ENCODE data around the gene KCNQ1. TPM values are rescaled to one million over a fixed set of nuclear protein-coding genes. Genes with fewer than 3 reads are reported as not detected.
A peak's percentile ranks its signal among the peaks of the same experiment; 100 is the strongest.

Gene KCNQ1
- total RNA-seq, 1 donor from 2014 or later, result 43.0 TPM

DNA sequence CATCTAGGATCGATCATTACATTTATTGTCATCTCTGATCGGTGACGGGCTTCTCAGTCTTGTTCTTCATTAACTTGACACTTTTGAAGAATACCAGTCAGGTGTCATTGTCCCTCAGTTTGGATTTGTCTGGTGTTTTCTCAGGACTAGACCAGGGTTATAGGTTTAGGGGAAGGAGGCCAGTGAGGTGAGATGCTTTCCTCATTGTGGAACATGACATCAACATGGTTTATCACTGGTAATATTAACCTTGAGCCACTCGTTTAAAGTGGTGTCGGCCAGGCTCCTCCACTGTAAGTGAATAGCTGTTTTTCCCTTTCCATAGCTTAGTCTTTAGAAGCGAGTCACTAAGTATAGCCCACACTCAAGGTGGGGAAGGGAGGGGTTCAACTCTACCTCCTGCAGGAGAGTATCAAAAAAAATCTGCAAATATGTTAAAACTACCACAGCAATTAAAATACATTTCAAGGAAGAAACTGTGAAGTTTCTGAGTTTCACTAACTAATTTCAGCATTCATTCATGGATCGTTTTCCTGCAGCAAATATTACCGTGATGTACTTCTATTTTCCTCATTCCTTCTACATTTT lies 213.0 kb downstream of the KCNQ1 start:
- no peak for DNase-seq (ENCODE audit: low spot score)
- intact Hi-C loops (cut with DNase I), result no loop called here

DNA sequence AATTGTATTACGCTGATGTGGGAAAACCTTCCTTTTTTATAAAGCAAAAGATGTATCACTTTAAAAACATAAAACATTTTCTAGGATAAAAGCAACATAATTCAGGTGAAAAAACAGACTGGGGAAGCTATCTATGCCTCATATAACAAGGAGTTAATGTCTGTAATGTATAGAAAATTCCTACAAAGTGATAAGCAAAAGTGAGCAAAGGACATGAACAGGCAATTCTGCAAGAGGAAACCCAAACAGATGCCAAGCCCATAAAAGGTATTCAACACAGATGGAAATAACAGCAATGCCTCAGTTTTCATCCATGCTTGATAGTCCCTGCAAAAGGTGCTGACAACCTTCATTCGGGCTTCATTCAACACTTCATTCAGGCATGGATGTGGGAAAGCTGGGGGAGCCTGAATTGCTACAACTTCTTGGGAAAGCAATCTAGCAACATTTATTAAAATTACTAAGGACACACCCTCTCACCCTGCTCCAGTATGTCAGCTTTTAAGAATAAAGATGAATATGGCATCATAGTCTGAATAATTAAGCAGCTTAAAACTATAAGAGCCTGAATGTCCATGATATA lies 215.6 kb downstream of the KCNQ1 start:
- DNase-seq (ENCODE audit: low spot score), result no peak
- intact Hi-C loops (cut with DNase I), result no loop called here

DNA sequence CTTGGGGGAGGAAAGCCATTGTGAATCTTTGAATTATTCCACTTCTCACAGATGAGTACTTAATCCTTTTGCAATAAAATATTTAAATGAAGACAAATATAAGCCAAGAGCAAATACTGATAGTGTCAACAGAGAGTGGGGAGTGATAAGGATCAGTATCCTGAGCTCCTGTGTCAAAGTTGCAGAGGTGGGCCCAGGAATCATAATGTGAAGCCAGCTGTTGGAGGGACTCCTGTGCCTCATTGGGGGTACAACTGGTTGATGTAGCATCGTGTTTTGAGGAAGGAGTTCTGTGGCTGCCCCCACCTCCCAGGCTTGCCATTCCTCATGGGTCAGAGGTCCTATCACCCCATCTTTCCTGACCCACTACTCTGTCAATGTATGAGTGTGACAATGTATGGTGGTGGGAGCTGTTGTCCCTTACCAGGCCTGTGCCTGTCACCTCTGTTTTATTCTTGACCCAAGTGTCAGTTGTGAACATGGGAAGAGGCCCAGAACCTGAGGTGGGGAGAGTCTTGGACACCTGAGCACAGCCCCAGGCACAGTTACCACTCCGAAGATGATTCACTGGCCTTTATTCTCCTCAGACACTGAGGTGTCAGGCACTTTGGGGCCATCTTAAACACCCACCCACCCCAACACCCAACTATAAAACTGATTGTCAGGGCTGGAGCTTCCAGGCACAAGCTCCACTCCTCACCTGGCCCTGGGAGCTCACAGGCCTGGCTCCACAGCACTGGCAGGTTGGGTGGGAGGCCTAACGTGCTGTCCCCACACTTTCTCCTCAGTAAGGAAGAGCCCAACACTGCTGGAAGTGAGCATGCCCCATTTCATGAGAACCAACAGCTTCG lies 216.6 kb downstream of the KCNQ1 start:
- intact Hi-C loops (cut with DNase I), result no loop called here
- DNase-seq (ENCODE audit: low spot score), result no peak

DNA sequence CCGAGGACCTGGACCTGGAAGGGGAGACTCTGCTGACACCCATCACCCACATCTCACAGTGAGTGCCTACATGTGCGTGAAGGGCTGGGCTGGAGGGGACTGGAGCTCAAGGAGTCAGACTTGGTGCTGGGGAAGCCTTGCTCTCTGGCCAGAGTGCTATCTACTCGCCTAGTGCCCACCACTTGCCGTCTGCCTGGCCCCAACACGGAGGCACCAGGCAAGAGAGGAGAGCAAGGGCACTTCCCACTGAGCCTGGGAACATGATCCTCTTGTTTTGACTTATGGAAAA lies 217.2 kb downstream of the KCNQ1 start:
- no peak for DNase-seq (ENCODE audit: low spot score)
- intact Hi-C loops (cut with DNase I), result no loop called here

DNA sequence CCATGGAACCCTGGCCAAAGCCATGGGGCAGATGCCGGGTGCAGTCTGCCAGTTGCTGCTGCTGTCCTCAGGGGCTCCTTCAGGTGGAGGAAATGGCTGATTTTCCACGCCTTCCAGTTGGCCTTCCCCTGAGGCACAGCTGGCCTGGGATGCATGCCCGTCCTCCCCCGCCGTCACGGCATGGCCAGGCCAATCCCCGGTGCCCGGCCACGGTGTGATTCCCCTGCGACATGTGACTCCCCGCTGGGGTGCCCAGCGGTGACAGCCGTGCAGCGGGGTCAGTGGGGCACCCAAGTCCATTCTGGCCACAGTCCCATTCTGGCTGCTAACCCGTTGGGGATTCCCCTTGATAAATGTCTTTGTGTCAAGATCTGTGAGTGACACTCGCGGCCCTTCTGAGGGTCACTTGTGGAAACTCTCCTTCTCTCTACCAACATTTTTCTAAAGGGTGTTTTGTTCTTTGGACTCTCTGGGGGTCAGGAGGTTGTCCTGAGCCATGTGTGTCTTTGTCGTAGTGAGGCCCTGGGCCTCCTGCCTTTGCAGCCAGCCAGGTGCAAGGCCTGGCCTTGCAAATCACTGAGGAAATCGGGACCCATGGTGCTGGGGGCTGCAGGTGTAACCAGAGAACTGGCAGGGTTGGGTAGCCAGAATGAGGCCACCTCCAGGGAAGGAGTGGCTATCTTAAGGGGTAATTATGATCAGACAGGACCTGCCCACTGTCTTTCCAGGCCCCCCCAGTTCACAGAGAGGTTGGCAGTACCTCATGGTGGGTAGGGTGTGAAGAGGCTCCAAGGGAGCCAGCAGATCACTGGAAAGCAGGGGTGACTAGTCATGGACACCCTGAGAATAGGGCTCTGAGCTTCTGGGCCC lies 217.9 kb downstream of the KCNQ1 start:
- DNase-seq (ENCODE audit: low spot score), result no peak
- intact Hi-C loops (cut with DNase I), result no loop called here

DNA sequence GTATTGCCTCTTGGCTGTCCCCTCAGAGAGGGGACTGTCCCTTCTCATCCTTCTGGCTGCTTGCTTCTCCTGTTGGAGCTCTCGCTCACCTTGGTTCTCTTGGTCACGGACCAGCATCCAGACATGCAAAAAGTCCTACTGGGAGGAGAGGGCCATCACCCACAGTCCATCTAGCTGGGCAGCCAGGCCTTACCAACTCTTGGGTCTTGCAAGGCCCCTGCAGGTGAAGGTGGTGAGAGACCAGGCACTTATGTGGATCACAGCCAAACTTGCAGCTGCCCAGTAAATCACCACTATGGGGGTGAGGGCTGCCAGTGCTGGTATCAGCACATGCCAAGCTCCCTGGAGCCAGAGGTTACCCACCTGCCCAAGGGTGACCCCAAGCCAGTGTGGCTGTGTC lies 218.7 kb downstream of the KCNQ1 start:
- intact Hi-C loops (cut with DNase I), result no loop called here
- DNase-seq (ENCODE audit: low spot score), result no peak

DNA sequence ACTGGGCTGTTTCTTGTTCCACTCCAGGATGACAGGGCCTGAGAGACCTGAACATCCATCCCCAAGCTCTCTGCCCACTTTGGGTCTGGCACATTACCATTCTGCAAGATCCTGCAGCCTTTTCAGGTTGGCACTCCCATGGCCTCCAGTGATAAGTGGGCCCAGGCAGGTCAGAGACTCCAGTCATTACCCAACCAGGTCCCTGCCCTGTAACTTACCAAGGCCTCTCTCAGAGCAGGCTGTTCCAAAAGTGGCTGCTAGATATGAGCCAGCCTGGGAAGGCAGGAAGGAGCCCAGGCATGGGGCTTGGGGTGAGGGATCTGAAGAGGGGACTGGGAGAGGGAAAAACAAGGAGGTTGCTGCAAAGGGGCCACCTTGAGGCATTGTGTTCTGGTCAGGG lies 219.1 kb downstream of the KCNQ1 start:
- no peak for DNase-seq (ENCODE audit: low spot score)

DNA sequence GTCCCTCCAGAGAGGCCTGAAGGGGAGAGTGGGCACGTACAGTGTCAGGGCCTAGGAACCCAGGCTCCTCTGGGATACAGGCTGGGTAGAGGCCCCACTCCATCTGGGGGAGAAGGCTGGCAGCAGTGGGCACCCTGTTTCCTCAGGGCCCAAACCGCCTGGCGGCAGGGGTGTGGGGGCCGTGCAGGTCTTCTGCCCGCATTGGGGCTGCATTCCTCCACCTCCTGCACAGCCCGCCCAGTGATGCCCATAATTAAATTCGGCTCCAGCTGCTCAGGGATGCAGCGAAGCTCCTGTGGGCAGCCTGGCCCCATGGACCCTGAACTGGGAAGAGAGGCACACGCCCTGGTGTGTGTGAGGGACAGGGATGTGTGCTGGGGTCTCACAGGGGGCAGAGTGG lies 219.6 kb downstream of the KCNQ1 start:
- intact Hi-C loops (cut with DNase I), result no loop called here
- no peak for DNase-seq (ENCODE audit: low spot score)

More for the DNA sequence above, 219.1 kb downstream of the KCNQ1 start:
- intact Hi-C loops (cut with DNase I), result no loop called here

DNA sequence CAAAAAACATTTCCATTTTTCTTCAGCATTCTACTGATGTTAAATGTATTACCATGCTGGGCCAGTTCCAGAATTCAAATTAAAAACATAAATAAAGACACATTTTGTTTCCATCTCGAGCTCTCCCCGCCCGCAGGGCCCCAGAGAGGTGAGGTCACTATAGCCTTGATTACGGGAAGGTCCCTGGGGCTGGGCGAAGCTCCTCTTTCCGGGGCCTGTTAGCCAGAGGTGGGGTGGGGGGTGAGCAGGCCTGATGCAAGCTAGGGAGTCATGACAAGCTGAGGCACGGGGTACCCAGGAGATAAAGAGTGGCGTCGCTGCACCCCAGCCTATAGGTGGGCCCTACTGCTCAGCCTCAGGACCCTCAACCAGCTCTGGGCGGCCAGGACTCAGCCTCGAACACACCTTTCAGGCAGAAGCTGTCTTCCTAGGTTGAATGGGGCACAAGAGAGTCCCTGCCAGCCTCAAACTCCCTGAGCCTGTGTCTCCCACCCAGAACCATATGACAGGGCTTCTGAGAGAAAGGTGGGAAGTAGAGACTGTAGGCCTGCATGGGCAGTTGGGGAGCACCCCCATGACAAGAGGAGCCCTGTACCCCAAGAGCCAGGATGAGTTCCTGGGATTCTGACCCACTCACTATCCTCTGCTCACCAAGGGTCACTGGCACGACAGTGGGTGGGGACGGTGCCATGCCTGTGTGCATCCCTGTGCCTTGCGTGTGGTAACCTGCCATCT lies 220.2 kb downstream of the KCNQ1 start:
- DNase-seq (ENCODE audit: low spot score), result no peak
- intact Hi-C loops (cut with DNase I), result no loop called here

DNA sequence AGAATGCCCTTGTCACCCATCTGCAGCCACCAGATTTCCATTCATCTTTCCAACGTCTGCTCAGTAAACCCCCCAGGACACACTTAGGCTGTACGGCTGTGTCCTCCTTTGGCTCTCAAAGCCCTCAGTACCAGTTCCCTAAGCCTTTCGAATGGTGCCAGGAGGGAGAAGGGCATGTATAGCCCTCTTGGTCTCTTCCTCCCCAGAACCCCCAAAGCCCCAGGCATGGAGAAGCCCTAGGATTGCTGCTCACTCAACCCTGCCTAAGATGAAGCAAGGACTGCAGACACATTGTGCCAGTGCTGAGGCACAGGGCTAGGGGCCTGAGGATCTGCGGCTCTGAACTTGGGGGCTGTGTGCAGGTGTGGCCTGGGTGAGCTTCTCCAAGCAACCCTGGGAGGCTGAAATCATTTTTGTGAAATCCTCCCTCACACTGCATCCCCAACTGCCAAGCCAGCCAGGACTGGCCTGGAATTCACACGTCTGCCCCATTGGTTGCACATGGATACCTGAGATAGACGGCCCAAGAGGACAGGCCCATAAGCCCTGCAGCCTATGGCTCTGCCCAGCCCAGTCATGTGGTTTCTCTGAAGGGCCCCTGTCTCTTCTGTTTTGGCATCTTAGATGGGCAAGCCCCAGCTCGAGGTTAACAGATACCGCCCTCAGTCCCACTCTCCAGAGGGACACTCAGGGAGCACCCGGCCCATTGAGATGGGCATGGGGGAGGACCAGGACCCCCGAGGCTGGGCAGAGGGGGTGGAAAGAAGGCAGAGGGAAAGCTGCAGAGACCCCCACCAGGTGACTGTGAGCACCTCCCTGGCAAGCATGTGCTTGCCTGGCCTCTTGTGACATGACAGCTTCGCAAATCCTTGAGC lies 221.0 kb downstream of the KCNQ1 start:
- intact Hi-C loops (cut with DNase I), result no loop called here
- peak; percentile 39 for DNase-seq (ENCODE audit: low spot score)

DNA sequence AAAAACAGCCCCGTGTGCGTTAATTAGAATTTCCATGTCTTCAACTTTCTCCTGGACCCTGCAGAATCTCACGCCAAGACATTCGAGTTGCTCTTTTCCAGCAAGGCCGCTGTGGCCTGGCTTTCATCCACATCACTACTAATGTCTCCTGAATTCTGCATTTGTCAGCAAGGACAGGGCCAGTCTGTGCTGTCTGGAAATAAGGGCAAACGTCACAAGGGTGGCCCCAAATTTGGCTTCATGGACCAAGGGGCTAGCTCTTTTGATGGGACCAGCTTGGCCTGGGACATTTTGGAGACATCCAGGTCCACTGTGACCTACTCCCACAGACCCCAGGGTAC lies 221.6 kb downstream of the KCNQ1 start:
- DNase-seq (ENCODE audit: low spot score), result peak; percentile 39

DNA sequence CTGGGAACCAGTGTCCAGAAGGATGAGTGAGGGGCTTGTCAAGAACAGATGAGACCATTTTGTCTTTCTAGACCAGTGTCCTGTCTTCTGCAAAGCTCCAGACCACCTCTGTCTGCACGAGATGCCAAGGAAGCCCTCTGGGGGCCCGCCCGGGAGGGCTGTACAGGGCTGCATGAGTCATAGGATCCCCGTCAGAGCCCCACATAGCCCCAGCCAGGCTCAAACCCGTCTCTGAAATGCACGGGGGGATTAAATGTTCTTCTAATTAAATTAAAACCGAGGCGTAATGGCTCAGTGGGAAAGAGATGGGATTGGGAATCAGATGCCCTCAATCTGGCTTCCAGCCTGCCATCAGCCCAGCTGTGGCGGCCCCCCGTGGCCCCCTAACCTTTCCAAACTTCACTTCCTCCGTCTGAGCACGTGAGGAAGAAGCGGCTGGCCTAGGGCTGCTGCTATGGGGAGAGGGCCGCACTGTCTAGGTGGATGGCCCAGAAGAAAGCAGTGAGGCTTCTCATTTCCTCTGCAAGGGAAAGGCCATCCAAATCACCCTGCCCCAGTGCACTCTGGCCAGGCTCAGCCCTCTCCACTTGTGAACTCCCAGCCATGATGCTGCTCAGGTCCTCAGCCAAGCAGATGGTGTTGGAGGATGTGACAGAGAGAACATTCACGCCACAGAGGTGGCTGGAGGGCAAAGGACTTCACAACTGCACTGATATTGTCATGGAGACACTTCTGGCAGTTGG lies 222.2 kb downstream of the KCNQ1 start:
- peak; percentile 35 for DNase-seq (ENCODE audit: low spot score)
- intact Hi-C loops (cut with DNase I), result no loop called here

More for the DNA sequence above, 221.6 kb downstream of the KCNQ1 start:
- intact Hi-C loops (cut with DNase I), result no loop called here

DNA sequence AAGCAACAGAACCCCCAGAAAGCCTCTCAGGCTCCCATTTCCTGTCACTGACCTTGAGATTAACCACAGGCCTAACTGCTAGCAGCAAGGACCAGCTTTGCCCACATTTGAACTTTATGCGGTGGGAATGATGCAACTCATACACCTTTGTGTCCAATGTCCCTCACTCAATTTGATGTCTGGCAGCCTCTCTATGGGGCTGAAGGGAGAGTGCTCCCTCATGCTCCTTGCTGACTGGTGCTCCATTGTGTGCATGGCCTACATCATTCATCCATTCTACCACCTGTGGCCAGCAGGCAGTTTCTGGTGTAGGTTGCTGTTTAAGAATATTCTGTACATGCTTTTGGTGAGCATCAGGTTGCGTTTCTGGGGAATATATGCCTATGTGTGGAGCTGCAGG lies 223.1 kb downstream of the KCNQ1 start:
- intact Hi-C loops (cut with DNase I), result no loop called here

DNA sequence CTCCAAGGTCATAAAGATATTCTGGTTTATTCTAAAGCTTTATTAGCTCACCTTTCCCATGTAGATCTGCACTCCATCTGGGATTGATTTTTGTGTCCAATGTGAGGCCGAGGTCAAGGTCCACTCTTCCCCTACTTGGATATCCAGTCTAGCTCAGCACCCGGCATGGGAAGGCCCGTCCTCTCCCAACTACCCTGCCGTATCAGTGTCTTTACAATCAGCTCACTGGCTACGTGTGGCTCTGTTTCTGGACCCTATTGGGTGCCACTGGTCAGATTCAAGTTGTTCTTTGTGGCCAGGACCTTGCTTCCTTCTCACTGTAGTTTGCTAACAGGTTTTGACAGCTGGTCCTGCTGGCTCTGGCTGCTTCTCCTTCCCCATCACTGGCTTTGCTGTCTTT lies 224.1 kb downstream of the KCNQ1 start:
- DNase-seq (ENCODE audit: low spot score), result no peak
- intact Hi-C loops (cut with DNase I), result no loop called here

More for the DNA sequence above, 223.1 kb downstream of the KCNQ1 start:
- no peak for DNase-seq (ENCODE audit: low spot score)

DNA sequence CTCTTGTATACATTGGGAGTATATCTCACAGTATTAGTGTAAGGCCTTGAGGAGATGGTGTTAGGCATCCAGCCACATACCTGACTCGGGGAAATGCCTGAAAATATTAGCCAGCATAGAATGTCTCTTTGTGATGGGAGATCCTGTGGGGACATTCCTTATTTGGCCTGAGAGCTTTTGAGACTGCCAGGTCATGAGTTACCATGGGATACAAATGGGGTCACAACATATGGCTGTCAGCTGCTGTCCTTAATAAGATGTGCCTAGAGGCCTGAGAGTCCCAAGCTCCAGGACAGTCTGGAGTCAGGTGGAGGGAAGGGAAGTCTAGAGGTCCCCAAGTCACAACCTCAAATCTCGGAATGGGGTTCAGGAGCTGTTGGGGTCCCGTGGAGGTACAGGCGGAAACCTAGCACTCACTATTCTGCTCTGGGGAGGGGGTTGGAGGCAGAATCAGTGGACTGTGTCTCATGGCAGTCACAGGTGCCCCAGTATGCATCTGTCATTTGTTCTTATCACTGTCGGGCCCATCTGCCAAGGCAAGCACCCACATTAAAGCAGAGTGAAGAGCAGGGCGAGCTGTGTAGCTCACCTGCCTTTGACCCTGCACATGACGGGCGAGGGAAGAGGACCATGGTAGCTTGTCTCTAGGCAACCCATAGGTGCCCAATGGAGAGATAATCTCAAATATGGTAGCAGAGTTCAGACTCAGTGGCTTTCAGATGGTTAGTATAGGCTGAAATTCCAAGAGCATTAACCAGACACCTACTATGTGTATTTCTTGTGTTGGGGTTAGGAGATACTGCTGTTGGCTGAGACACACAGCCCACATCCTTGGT lies 225.0 kb downstream of the KCNQ1 start:
- DNase-seq (ENCODE audit: low spot score), result no peak
- intact Hi-C loops (cut with DNase I), result no loop called here

DNA sequence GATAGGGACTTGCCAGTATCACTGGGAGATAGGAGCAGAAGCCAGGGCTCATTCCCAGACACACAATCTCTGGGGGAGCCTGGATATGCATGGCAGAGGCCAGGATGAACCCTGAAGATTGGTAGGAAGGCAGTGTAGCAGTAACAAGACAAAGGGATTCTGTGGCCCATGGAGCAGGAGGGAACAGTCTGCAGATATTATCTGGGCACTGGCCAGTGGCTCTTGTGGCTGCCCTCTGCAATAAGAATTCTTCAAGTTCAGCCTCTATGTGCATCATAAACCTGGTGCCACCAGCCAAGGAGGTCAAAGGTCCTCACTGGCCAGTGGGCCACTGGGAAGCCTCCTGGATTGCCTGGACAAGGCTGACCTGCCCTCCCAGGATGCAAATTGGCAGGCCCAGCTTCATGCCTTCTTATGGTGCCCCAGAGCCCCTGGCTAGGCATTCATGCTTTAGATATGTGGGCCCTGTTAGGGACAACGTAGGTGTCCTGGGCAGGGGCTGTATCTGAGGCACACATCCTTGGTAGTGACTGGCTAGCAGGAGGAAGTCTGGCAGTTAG lies 225.8 kb downstream of the KCNQ1 start:
- intact Hi-C loops (cut with DNase I), result no loop called here
- peak; percentile 51 for DNase-seq (ENCODE audit: low spot score)

DNA sequence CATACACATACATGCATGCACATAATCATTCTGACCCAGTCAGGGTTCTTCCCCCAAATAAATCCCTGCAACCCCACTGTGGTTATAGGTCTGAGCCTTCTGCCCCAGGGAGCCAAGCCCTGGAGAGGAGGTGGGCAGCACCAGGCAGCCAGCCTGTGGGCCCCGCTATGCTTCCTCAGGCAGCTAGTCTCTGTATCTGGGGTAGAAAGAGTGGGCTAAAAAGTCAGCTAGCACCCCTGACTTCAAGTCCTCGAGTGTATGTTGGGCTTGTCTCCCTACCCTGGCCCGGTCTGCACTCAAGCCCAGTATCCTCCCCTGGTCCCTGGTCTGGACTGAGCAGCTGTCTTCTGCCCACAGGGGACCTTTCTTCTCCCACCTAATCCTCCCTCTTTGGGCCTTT lies 226.9 kb downstream of the KCNQ1 start:
- intact Hi-C loops (cut with DNase I), result no loop called here
- DNase-seq (ENCODE audit: low spot score), result peak; percentile 35

All from cardiac septum (tissue), 1 donor.